ENCODE data around the gene RAPGEF6.

The RAPGEF6 gene

GRCh38 chr5:131570757-131571156 lies 64.3 kb downstream of the RAPGEF6 start:
- Histone ChIP-seq H3K4me3 (ENCODE audit: low read depth in 1 of 2, low read length in 2 of 2) (no peak overlapping the region), H3K4me2 (ENCODE audit: insufficient read depth, low read length) (no peak overlapping the region), H3K9ac (ENCODE audit: low read depth, low read length) (no peak overlapping the region), H3K27me3 (ENCODE audit: insufficient read depth, low read length, poor library complexity) (no peaks in the 10 kb centered on the region), H3K27ac (ENCODE audit: low read length) (no peak overlapping the region), H2AFZ (ENCODE audit: low read depth, low read length) (no peak overlapping the region), H3K36me3 (ENCODE audit: insufficient read depth, low read length) (no peaks in the 10 kb centered on the region), H3K4me1 (ENCODE audit: insufficient read depth, low read length) (no peaks in the 10 kb centered on the region), H3K9me3 (ENCODE audit: insufficient read depth, low read length, severe bottlenecking) (no peaks in the 10 kb centered on the region), H3K79me2 (ENCODE audit: insufficient read depth, low read length) (peaks cover 23% of the 10 kb centered on the region), H4K20me1 (ENCODE audit: insufficient read depth, low read length) (peaks cover 14% of the 10 kb centered on the region)
- TF ChIP-seq CTCF (IDR thresholded peaks at IDR 0.05; ENCODE audit: borderline replicate concordance, extremely low read depth, low read length, poor library complexity, severe bottlenecking): no peak
- no peak for TF ChIP-seq EZH2 (IDR thresholded peaks at IDR 0.05; ENCODE audit: borderline replicate concordance, low read depth, low read length, severe bottlenecking)
- no peak for ATAC-seq (ENCODE audit: insufficient read depth, low read depth)
- no peak for DNase-seq

DNA sequence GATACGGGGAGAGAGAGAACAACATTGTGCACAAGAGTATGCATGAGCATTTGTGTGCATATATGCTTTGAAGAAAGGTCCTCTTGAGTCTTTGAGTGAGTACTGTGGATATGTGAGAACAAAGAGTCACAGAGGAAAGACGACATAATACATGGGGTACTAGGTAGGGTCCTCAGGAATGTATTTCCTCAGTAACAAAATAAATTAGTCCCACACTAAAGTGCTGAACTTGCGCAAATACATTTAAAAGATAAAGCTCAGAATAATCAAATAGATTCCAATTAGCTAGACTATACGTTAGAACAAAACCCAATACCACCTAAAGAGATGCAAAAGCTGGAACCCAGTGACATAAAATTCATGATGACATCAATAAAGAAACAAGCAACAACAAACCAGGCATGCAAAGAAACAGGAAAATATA lies 70.8 kb downstream of the RAPGEF6 start:
- Histone ChIP-seq H4K20me1 (ENCODE audit: insufficient read depth, low read length) (peaks cover 3% of the 10 kb centered on the region; the same call in 1 of the 2 replicates), H3K4me3 (ENCODE audit: low read depth in 1 of 2, low read length in 2 of 2) (no peak overlapping the region), H2AFZ (ENCODE audit: low read depth, low read length) (no peak overlapping the region), H3K36me3 (ENCODE audit: insufficient read depth, low read length) (peaks cover 4% of the 10 kb centered on the region), H3K9me3 (ENCODE audit: insufficient read depth, low read length, severe bottlenecking) (no peaks in the 10 kb centered on the region), H3K27ac (ENCODE audit: low read length) (no peak overlapping the region), H3K27me3 (ENCODE audit: insufficient read depth, low read length, poor library complexity) (no peaks in the 10 kb centered on the region), H3K9ac (ENCODE audit: low read depth, low read length) (no peak overlapping the region), H3K4me1 (ENCODE audit: insufficient read depth, low read length) (no peaks in the 10 kb centered on the region), H3K79me2 (ENCODE audit: insufficient read depth, low read length) (peaks cover 9% of the 10 kb centered on the region; the same call in 1 of the 2 replicates), H3K4me2 (ENCODE audit: insufficient read depth, low read length) (no peak overlapping the region)
- TF ChIP-seq EZH2 (IDR thresholded peaks at IDR 0.05; ENCODE audit: borderline replicate concordance, low read depth, low read length, severe bottlenecking) (no peak), CTCF (IDR thresholded peaks at IDR 0.05; ENCODE audit: borderline replicate concordance, extremely low read depth, low read length, poor library complexity, severe bottlenecking) (no peak)
- ATAC-seq (ENCODE audit: insufficient read depth, low read depth) (no peak), DNase-seq (no peak)

DNA sequence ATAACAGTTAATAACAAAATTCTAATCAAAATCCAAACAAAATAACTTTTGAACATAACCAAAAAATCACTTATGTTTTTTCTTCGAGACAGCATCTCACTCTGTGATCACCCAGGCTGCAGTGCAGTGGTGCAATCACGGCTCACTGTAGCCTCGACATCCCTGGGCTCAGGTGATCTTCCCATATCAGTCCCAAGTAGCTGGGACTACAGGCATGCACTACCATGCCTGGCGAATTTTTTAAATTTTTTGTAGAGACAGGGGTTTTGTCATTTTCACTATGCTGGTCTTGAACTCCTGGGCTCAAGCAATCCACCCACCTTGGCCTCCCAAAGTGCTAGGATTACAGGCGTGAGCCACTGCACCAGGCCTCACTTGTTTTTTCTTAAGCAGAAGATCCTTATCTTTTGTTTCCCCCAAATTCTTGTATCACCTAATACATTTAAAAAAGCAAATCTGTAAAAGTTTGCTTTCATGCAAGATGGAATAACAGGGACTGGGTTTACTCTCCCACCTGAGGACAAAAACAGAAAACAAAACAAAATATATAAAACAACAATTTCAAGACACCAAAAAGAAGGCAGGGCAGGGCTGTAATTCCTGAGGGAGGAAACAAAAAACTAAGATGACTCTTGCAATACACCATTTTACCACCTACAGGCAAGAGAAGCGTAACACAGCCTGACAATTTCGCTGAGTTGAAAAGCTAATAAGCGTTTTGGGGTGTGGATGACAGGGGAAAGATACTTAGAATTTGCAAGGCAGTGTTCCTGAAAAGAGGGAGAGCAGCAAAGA lies 71.4 kb downstream of the RAPGEF6 start:
- no peak overlapping the region for H3K9ac ChIP-seq (ENCODE audit: low read depth, low read length)
- H3K4me3 ChIP-seq (ENCODE audit: low read depth in 1 of 2, low read length in 2 of 2): no peak overlapping the region
- no peak overlapping the region for H3K4me2 ChIP-seq (ENCODE audit: insufficient read depth, low read length)
- H3K9me3 ChIP-seq (ENCODE audit: insufficient read depth, low read length, severe bottlenecking): no peaks in the 10 kb centered on the region
- peaks cover 9% of the 10 kb centered on the region; the same call in 1 of the 2 replicates for H3K79me2 ChIP-seq (ENCODE audit: insufficient read depth, low read length)
- no peak overlapping the region for H2AFZ ChIP-seq (ENCODE audit: low read depth, low read length)
- H3K27ac ChIP-seq (ENCODE audit: low read length): no peak overlapping the region
- H3K4me1 ChIP-seq (ENCODE audit: insufficient read depth, low read length): no peaks in the 10 kb centered on the region
- no peaks in the 10 kb centered on the region for H3K27me3 ChIP-seq (ENCODE audit: insufficient read depth, low read length, poor library complexity)
- DNase-seq: no peak
- TF ChIP-seq EZH2 (IDR thresholded peaks at IDR 0.05; ENCODE audit: borderline replicate concordance, low read depth, low read length, severe bottlenecking): no peak
- peak; percentile 16 for TF ChIP-seq CTCF (IDR thresholded peaks at IDR 0.05; ENCODE audit: borderline replicate concordance, extremely low read depth, low read length, poor library complexity, severe bottlenecking)
- H3K36me3 ChIP-seq (ENCODE audit: insufficient read depth, low read length): peaks cover 5% of the 10 kb centered on the region
- ATAC-seq (ENCODE audit: insufficient read depth, low read depth): no peak
- H4K20me1 ChIP-seq (ENCODE audit: insufficient read depth, low read length): peaks cover 3% of the 10 kb centered on the region; the same call in 1 of the 2 replicates

Data from DND-41 (cell line).